ENCODE results near the gene SERHL2.
"Not testable (repeated sequence)": the region's sequence is repeated elsewhere in the genome, so short reads cannot be mapped to it uniquely, and the experiment has no call there.

The SERHL2 gene, protein sequence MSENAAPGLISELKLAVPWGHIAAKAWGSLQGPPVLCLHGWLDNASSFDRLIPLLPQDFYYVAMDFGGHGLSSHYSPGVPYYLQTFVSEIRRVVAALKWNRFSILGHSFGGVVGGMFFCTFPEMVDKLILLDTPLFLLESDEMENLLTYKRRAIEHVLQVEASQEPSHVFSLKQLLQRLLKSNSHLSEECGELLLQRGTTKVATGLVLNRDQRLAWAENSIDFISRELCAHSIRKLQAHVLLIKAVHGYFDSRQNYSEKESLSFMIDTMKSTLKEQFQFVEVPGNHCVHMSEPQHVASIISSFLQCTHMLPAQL

DNA sequence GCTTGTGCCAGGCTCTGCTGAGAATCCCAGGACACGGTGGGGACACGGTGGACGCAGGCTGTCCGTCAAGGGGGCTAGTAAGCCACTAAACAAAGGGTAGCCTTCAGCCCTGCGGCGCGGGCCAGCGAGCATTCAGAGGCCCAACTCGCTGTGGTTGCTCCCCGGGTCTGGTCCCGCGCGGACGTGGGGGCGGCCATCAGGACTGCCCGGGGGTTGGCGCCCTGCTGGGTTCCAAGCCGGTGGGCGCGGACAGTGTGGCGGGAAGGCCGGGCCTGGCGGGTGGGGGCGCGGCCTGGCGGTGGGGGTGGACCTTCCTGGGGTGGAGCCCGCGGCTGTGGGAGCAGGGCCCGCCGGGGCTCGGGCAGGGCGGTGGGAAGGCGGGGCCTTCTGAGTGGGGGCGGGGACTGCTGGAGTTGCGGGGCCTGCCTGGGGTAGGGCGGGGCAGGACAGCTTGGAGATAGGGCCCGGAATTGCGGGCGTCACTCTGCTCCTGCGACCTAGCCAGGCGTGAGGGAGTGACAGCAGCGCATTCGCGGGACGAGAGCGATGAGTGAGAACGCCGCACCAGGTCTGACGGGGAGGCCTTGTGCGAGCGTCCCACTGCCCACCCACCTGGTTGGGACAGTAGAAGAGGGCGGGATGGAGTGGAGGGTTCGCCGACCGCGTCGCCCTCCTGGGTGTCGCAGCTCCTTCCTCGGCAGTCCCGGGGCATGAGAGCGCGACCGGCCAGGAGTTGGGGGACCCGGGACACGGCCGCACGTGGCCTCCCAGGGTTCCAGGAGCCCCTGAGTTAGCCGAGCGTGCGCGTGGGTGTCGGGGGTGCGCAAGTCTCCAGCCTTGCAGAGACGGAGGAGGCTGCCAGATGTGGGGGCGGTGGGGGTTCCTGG, at the start of gene SERHL2:
TSS of gene SERHL2 (plus strand) at position 482 of the 887 bp plus-strand sequence. CDS start at position 547, 65 bp downstream.
- peak; percentile 90 for DNase-seq

DNA sequence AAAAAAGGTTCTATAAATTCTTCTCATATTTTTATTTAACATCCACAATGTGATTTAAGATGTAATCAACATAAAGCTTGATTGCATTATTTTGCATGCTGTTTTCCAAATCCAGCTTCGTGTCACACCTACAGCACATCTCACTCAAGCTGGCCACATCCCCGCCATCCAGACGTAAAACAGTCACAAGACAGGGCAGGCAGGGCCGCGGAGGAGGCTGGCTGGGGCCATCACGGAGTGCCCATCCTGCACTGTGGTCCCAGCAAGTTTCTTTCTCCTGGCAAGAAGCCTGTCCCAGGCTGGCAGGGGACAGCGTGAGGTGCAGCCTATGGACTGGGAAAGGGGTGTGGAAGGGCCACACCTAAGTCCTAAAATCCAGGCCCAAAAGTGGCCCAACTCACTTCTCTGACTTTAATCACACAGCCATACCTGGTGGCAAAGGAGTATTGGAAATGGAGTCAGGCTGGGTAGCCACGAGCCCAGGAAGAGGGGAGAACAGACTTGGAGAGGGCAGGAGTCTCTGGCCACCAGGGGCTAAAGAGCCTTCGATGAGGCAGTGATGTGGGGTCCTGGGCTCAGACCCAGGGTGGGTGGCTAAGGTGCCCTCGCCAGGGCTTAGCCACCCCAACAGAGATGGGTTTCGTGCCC, 45.3 kb upstream of the SERHL2 start:
- not testable (repeated sequence) for DNase-seq

DNA sequence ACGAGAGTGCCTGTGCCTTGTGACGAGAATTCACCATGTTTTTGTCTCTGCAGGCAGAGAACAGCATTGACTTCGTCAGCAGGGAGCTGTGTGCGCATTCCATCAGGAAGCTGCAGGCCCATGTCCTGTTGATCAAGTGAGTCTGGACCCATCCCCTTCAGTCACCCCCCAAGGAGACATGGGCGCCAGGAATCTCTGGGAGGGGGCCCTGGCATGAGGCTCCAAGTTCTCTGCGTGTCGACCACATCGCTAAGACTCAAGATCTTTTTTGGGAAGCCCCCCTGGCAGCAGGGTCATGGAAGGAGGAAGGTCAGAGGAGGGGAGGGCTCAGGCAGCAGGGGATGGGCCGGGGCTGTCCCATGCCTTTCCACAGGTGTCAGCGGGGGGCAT, 44.8 kb upstream of the SERHL2 start:
- peak; percentile 63 for DNase-seq

DNA sequence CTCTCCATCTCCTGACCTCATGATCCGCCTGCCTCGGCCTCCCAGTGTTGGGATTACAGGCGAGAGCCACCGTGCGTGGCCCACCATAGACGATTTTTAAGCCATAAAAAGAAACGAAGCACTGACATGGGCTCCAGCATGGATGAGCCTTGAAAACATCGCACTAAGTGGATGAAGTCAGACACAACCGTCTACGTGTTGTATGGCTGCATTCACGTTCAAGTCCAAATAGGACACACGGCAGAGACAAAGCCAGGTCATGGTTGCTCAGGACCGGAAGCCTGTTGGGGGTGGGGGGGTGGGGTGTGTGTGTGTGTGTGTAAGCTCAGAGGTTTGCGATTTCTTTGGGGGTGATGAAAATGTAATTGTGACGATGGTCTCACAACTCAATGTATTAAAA, 44.2 kb upstream of the SERHL2 start:
- DNase-seq: no peak

DNA sequence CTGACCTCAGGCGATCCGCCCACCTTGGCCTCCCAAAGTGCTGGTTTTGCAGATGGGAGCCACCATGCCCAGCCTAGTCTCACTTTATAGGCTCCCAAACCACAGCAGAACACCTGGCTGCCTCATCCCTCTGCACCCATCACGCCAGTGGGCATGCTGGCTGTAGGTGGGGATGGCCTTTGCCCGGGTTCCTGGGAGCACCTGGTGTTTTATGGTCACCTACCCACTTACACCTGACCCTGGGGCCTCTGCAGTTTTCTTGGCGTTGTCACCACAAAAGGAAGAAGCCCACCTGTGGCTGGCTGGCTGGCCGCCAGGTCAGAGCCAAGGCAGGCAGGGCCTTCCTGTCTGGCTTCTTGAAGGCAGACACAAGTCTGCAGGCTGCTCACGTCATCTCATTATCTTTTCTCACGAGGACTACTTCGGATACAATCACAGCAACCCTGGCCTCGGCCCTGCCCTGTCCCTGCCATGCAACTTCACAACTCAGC, 42.3 kb upstream of the SERHL2 start:
- DNase-seq: no peak

DNA sequence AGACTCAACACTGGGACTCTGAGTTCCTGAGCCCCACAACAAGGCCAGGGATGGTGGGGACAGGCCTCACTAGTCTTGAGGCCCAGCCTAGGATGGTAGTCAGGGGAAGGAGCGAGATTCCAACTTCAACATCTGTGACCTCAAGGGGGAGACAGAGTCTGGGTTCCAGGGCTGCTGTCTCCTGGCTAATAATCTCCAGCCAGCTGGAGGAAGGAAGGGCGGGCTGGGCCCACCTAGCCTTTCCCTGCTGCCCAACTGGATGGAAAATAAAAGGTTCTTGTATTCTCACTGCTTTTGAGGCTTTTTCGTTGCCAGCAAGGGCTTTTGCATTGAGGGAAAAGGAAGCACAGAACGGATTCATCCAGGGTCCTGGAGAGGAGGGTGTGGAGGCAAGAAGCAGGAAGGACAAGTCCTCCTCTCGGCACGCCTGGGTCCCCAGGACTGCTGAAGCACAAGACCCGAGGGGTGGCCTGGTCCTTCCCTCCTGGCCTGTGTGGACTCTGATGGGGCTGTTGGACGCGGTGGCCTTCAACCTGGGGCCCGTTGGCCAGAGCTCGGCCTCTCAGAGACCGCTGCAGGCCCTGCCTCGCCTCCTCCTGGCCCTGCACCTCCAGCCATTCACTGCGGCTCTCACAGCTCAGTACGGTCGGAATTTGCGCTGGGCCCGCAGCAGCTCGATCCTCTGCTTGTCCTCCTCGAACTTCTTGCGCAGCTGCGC, 41.3 kb upstream of the SERHL2 start:
- DNase-seq: not testable (repeated sequence)

DNA sequence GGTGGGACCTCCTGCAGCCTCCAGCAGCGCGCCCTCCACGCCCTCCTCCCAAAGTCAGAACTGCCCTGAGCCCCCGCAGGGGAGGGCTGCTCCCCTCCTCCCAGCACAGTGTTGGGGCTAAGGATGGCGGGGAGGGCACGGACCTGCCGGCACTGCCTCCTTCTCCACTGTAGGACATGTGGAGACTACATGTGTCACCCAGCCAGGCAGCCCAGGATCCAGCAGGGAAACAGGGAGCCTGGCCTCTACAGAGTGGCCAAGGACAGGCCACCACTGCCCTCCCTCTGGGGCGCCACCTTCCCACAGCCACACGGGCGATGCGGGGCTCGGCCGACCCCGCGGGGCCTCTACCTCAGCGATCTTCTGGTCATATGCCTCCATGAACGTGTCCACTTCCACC, 39.4 kb upstream of the SERHL2 start:
- DNase-seq: not testable (repeated sequence)

DNA sequence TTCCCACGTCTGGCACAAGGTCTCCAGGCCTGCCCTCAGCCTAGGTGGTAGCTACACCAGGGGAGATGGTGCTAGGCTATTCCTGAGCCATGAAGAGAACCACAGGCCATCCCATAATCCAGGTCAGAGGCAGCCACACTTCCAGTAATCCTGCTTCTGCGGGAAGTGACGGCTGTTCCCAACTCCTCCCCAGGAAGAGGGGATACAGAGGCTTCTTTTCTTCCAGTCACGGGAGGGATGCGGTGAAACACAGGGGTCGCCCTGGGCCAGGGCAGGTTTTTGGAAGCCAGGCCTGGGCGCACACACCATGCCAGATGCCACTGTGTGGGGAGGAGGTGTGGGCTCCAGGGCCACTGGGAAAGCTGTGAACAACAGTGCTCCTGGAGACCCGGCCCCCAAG, 38.5 kb upstream of the SERHL2 start:
- DNase-seq: not testable (repeated sequence)

DNA sequence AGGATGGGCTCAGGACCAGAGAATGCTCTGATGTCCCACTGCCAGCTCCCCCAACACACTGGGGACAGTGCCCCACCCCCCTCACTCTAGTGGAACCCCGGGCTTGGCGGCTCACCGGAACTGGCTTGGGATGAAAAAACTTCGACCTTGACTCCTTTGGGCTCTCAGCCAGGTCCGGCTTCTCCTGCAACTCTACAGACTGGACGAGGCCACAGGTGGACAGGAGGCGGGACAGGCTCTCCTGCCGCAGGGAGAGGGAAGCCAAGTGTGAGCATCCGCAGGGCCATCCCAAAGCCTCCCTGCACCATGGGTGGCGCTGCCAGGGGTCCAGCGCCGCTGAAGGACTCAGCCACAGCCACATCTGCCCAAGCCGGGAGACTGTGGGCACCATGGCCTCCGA, 37.9 kb upstream of the SERHL2 start:
- no peak for DNase-seq

DNA sequence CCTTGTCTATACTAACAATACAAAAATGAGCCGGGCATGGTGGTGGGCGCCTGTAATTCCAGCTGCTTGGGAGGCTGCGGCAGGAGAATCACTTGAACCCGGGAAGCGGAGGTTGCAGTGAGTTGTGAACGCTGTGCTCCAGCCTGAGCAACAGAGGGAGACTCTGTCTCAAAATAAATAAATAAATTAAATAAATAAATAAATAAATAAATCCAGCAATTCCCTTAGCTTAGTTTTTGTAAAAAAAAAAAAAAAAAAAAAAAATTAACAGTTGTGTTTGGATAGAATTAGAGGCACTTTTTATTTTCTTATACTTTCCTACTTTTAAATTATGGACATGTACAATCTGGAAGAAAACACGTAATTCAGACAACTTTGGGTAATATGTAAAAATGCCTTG, 36.7 kb upstream of the SERHL2 start:
- DNase-seq: not testable (repeated sequence)

DNA sequence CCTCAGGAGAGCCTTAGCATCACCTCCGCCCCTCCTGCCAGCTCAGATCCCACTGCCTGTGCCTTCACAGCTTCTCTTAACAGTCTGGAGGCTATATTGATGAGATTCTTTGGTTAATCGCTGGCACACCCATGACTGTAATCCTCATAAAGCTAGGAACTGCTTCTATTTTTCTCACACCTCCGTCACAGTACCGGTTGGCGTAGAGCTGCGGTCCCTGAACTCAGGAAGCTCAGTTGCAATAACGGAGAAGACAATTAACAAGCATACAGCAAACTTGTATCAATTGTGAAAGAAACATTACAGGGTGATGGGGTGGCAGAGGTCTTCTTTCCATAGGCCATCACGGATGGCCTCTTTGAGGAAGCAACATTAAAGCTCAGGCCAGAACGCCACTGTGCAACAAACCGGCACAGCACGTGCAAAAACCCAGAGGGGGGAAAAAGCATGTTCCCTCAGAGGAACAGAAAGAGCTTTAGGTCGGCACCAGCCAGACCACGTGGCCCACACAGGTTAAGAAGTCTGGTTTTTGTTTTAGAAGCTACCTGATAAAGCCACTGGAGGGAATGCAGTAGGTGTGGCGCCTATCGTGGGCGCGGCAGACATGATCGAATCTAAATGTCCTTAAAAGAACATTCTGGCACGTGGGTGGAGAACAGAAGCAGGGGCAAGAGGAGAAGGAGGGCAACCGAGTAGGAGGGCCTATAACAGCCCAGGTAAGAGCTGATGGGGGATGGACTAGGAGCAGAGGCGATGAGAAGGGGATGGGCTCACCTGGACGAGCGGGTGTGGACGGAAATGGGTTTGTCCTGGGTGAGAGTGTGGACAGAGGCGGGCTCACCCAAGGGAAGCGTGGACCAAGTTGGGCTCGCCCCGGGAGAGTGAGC, 34.9 kb upstream of the SERHL2 start:
- not testable (repeated sequence) for DNase-seq

DNA sequence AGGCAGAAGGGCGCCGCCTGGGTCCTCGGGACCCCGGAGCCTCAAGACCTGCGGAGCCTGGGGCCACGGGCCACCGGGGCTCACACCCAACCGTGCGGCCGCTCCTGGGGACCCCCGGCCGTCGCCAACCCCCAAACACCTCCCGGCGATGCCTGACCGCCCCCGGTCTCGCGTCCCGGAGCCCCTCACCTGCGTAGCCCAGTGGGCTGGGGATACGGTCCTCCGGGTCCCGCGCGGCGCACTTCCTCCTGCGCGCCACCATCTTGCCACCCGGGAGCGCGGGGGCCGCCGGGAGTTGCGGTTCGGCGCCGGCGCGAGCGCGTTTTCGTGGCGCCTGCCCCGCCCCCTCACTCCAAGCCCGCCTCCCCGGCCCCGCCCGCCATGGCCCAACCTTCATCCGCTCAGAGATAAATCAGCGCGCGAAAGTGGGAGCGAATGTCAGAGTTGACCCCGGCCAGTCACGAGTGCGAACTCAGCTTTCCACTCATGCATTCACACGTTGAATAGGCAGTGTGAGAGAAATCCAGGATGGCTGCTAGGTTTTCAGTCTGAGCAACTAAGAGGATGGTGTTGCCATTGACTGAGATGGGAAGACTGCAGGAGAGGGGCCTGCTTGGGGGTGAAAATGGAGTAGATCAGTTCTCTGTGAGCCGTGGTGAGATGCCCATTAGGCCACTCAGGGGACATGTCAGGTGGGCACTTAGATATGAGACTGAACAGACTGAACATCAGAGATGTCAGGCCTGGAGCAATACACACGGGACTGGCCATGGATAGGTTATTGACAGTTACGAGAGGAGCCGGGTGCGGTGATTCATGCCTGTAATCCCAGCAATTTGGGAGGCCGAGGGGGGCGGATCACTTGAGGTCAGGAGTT, 34.0 kb upstream of the SERHL2 start, which contains the start of gene RRP7A:
TSS of gene RRP7A (minus strand) at position 272 of the 877 bp plus-strand sequence. CDS start at position 262, 10 bp downstream.
- DNase-seq: peak; percentile 91

DNA sequence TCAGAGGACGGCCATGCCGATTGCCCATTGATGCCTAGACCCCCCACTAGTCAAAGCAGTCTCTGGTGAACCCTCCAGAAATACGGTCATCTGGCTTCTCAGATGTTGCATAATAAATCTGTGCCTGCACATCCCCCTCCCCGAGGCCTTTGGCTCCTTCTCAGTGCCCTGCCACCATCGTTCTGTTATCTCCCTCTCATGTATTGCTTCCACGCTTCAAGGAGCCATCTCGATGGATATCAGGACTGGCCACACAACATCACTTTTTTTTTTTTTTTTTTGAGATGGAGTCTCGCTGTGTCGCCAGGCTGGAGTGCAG, 32.6 kb upstream of the SERHL2 start:
- no peak for DNase-seq

DNA sequence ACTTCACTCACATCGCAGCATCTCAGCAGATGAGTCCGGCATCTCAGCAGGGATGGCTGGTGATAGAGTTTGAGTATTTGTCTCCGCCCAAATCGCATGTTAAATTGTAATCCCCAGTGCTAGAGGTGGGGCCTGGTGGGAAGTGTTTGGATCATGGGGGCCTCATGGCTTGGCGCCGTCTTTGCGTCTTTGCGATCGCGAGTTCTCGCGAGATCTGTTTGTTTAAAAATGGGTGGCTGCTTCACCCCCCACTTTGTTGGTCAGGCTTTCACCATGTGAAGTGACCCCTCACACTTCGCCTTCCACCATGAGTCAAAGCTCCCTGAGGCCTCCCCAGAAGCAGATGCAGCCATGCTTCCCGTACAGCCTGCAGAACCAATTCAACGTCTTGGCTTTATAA, 31.2 kb upstream of the SERHL2 start:
- DNase-seq: no peak

DNA sequence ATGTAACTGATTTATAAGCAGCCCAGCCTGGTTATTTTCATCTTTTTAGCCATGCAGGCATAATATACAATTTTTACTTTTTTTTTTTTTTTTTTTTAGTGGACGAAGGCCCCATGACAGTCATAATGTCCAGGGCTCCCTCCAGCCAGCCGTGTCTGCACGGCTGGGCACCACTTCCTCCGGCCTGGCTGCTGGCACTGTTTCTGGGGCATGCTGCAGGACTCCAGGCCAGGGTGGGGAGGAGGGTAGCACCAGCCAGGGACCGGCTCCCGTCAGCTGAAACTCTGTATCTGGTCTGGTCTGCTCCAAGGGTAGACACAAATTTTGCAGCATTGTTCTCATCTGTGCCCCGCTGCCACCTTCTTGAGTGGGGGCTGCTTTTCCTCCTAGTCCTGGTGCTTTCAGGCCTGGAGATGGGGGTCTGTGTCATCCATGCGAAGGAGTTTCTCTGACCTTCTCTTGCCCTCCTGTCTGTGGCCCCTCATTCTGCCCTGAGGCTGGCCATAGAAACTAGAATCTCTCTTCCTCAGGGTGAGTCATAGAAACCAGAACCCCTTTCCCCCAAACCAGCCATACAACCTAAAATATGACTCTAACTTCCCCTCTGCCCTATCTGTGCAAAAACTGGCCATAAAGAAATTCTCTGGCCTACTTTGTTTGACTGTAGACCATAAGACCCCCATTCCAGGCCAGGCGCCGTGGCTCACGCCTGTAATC, 25.0 kb upstream of the SERHL2 start:
- no peak for DNase-seq

DNA sequence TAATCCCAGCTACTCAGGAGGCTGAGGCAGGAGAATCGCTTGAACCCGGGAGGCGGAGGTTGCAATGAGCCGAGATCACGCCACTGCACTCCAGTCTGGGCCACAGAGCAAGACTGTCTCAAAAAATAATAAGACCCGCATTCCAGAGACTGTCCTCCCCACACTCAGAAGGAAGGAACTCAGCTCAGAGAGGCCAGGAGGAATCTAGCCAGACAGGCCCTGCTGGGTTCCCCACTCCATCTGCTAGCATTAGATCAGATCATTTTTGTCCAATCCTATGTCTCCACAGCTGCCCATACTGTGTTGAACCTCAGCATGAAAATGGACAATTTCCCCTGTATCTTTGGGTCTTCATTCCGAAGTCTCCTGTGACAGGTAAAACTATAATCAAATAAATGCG, 24.3 kb upstream of the SERHL2 start:
- DNase-seq: not testable (repeated sequence)

DNA sequence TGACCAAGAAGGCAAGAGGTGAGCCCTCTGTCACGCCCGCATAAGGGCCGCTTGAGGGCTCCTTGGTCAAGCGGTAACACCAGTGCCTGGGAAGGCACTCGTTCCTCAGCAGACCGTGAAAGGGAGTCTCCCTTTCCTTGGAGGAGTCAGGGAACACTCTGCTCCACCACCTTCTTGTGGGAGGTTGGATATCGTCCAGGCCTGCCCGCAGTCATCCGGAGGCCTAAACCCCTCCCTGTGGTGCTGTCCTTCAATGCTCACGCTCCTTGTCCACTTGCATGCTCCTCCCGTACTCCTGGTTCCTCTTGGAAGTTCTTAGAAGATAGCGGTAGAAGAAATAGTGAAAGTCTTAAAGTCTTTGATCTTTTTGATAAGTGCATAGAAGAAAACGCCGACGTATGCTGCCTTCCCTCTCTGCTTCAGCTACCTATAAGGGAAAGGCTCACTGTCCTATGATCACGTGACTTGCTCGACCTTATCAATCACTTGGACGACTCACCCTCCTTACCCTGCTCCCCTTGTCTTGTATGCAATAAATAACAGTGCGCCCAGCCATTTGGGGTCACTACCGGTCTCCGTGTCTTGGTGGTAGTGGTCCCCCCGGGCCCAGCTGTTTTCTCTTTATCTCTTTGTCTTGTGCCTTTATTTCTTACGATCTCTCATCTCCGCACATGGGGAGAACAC, 22.2 kb upstream of the SERHL2 start:
- not testable (repeated sequence) for DNase-seq

DNA sequence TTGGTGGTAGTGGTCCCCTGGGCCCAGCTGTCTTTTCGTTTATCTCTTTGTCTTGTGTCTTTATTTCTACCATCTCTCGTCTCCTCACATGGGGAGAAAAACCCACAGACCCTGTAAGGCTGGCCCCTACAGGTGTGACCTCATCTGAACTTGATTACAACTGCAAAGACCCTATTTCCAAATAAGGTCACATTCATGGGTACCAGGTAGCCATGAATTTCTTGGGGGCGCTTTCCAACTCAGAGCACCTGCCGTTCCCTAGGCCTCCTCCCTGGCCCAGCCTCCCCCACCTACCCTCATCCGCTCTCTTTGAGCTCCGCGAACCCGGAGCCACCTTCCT, 20.1 kb upstream of the SERHL2 start:
- DNase-seq: no peak

DNA sequence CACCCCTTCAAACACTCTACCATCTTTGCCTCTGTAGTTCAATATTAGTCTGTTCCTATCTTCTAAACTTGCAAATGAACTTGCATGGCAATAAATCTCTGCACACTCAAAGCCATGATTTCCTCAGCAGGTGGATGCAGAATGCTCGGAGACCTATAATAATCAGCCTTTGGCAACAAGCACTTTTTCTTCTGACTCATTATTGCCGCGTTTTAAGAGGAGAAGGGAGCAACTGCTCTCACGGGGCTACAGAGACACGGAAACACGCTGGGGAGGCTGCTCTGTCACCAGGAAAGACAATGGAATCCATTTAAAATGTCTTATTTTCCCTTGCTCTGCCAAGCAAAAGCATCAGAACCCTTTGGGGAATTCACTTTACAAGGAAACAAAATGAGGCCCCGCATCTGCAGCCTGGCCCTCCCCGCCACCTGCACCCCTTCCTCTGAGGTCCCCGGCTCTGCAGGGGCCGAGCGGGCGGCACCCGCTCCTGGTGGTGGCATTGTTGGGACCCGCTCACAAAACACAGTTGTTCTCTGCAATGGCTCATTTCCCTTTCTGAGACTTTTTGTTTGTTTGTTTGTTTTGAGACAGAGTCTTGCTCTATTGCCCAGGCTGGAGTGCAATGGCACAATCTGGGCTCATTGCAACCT, 18.5 kb upstream of the SERHL2 start:
- DNase-seq: not testable (repeated sequence)

All from activated CD8-positive, alpha-beta memory T cell treated with anti-CD3 and anti-CD28 coated beads for 24 hours (primary cell).